NB4 (cell line): ENCODE measurements around the gene CNTNAP2.

Experiments
- DNase-seq: peaks from one replicate; pipeline ENCODE4 v3.0.0; 2010; ENCODE audit warnings: low read depth
- H3K4me3 ChIP-seq: one replicate; pipeline ENCODE4 v1.5.1; 2011; ENCODE audit warnings: mild to moderate bottlenecking, low read depth, low read length, moderate library complexity
- MYC ChIP-seq: IDR thresholded peaks from 2 replicates; pipeline ENCODE4 v1.6.1; 2011; ENCODE audit warnings: low read depth, low read length
- POLR2A ChIP-seq: IDR thresholded peaks from 2 replicates; pipeline ENCODE4 v1.6.1; 2011; ENCODE audit warnings: mild to moderate bottlenecking; ENCODE audit not compliant: insufficient read length; ENCODE audit errors: extremely low read depth
- TF ChIP-seq, protein P1 (sequence below): IDR thresholded peaks from 2 replicates; pipeline ENCODE4 v1.6.1; 2011; ENCODE audit warnings: low read depth, low read length
- TF ChIP-seq, protein P2 (sequence below): IDR thresholded peaks from one replicate; pipeline ENCODE4 v1.5.1; 2012; ENCODE audit warnings: low read depth, low read length

Gene CNTNAP2

DNA sequence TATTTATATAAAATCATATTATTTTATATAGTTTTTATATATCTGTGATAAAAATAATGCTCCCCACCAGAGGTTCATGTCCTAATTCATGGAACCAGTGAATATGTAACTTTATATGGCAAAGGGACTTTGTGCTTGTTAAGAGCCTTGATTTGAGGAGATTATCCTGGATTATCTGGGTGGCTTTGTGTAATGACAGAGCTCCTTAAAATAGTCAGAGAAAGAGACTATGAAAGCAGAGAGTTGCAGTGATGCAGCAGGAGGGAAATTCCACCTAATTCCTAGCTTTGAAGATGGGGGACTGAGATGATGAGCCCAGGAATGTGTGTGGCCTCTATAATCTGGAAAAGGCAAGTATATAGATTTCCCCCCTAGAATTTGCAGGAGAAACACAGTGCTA is 1439.7 kb downstream of the CNTNAP2 start:
- no peak overlapping the region for H3K4me3 ChIP-seq
- TF ChIP-seq POLR2A (no peak), MYC (no peak)
- TF ChIP-seq, protein P1, sequence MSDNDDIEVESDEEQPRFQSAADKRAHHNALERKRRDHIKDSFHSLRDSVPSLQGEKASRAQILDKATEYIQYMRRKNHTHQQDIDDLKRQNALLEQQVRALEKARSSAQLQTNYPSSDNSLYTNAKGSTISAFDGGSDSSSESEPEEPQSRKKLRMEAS: no peak
- TF ChIP-seq, protein P2, sequence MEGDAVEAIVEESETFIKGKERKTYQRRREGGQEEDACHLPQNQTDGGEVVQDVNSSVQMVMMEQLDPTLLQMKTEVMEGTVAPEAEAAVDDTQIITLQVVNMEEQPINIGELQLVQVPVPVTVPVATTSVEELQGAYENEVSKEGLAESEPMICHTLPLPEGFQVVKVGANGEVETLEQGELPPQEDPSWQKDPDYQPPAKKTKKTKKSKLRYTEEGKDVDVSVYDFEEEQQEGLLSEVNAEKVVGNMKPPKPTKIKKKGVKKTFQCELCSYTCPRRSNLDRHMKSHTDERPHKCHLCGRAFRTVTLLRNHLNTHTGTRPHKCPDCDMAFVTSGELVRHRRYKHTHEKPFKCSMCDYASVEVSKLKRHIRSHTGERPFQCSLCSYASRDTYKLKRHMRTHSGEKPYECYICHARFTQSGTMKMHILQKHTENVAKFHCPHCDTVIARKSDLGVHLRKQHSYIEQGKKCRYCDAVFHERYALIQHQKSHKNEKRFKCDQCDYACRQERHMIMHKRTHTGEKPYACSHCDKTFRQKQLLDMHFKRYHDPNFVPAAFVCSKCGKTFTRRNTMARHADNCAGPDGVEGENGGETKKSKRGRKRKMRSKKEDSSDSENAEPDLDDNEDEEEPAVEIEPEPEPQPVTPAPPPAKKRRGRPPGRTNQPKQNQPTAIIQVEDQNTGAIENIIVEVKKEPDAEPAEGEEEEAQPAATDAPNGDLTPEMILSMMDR: no peak
- DNase-seq: no peak

DNA sequence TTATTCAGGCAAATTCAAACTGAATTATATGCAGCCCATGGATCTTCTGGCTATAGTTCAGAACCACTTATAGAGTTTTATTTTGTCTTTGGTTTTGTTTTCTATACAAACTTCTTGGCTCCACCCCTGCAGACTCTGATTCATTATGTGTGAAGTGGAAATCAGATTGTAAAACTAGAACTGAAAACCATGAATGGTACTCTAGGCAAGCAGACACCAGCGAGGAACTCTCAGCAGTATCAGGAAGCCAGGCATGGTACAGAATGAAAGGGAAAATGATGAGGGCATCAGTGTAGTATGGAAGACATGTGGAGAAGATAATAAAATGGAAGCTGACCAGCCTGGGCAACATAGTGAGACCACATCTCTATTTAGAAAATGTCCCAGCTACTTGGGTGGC is 1447.1 kb downstream of the CNTNAP2 start:
- TF ChIP-seq, protein P1: no peak
- TF ChIP-seq, protein P2: no peak
- TF ChIP-seq MYC: no peak
- no peak for TF ChIP-seq POLR2A
- H3K4me3 ChIP-seq: no peak overlapping the region
- DNase-seq: no peak

DNA sequence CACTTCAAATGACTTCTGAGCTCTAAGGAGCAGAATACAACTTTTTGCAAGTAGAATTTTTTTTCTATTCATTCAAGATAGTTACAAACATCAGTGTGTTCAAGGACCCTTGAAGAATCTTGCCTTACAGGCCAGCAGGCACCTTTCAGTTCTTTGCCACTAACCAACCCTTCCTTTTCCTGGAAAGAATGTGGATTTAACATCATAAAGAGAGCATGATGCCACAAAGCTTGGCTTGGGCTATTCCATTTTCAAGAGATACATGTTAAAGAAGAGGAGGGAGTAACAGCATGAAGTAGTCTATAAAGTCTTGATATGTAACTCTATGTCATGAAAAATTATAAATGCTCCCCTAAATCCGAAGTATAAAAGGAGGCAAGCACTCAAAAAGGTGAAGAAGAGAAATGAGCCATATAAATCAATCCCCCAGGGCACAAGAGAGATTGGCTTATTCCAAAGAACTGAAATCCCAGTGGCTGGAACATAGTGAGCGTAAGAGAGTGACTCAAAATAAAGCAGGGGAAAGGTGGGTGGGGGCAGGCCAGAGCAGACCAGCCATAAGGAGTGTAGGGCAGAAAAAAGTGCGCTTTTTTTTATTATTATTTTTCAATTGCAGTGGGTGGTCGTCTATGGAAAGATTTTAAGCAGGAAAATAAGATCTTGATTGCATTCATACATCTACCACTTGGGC is 1448.3 kb downstream of the CNTNAP2 start:
- TF ChIP-seq POLR2A (no peak), MYC (no peak)
- TF ChIP-seq, protein P2: no peak

DNA sequence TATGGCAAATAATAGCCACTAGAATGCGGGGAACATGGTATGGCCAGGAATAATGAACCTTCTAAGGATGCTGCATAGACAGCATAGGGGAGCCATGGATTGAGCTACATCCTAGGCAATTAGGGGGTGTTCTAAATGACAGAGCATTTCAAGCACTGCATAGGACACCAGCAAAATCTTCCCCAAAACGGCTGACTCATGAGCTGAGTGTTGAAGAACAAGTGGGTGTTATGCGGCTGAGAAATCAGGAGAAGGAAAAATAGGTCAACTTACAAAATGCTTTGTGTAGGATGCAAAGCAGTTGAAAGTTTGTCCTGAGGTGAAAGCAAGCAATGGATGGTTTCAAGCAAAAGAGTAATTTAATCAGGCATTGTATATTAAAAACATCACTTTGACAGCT is 1450.4 kb downstream of the CNTNAP2 start:
- no peak for DNase-seq
- TF ChIP-seq, protein P2: no peak
- TF ChIP-seq POLR2A: no peak
- no peak for TF ChIP-seq MYC
- TF ChIP-seq, protein P1: no peak
- no peak overlapping the region for H3K4me3 ChIP-seq

More for the DNA sequence above, 1448.3 kb downstream of the CNTNAP2 start:
- no peak for DNase-seq
- H3K4me3 ChIP-seq: no peak overlapping the region

DNA sequence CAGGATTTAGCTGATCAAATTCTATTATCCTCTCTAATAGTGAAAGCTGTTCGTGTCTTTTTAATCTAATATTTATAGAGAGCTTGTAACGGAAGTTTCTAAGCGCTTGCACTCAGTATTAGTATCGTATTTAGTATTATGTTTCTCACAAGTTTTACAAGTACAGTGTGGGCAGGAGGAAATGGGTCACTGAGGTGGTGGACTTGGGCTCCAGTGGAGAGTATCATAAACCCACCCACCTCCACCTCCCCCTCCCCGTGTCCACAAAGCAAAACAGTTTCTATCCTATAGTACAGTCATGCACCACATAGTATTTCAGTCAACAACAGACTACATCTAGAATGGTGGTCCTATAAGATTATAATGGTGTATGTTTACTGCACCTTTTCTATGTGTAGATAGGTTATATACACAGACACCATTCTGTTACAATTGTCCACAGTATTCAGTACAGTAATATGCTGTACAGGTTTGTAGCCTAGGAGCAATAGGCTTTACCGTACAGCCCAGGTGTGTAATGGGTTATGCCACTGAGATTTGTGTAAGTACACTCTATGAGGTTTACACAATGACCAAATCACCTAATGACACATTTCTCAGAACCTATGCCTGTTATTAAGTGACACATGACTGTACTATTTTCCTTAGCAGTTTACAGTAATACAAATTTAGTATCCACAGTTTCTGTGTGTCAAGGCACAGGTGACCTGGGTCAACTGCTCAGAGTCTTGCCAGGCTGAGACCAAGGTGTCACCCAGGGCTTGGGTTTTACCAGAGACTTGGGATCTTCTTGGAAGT is 1452.7 kb downstream of the CNTNAP2 start:
- no peak overlapping the region for H3K4me3 ChIP-seq
- DNase-seq: no peak
- TF ChIP-seq, protein P2: no peak
- TF ChIP-seq POLR2A (no peak), MYC (no peak)
- TF ChIP-seq, protein P1: no peak
